BLaER1 treated with 17β-estradiol and CSF1 and Interleukin-3, amounts not matched to agents 10 nM and 100 nM (cell line): ENCODE measurements around the gene NOS1.
A peak's percentile ranks its signal among the peaks of the same experiment; 100 is the strongest.

Experiments
- H3K27ac ChIP-seq, 11 experiments: shearing (Covaris generic); formaldehyde crosslinking; 2 replicates each; pipeline ENCODE4 v1.8.1; 2022
- H3K27me3 ChIP-seq, 11 experiments: shearing (Covaris generic); formaldehyde crosslinking; 2 replicates each; pipeline ENCODE4 v1.8.1; 2022
- H3K36me3 ChIP-seq, 11 experiments: shearing (Covaris generic); formaldehyde crosslinking; 2 replicates each; pipeline ENCODE4 v1.8.1; 2022
- H3K4me1 ChIP-seq, 10 experiments: shearing (Covaris generic); formaldehyde crosslinking; 2 replicates each; pipeline ENCODE4 v1.8.1; 2022
- H3K4me2 ChIP-seq, 11 experiments: shearing (Covaris generic); formaldehyde crosslinking; 2 replicates each; pipeline ENCODE4 v1.8.1; 2022
- H3K4me3 ChIP-seq, 10 experiments: shearing (Covaris generic); formaldehyde crosslinking; 2 replicates each; pipeline ENCODE4 v1.8.1; 2022
- H3K9ac ChIP-seq, 11 experiments: shearing (Covaris generic); formaldehyde crosslinking; 2 replicates each; pipeline ENCODE4 v1.8.1; 2022
- H3K9me3 ChIP-seq, 11 experiments: shearing (Covaris generic); formaldehyde crosslinking; replicated peaks in 1 of 11; 2 replicates each; pipeline ENCODE4 v1.8.1; 2022
- H4K20me1 ChIP-seq, 11 experiments: shearing (Covaris generic); formaldehyde crosslinking; 2 replicates each; pipeline ENCODE4 v1.8.1; 2022
- Cebpa-rat ChIP-seq, 11 experiments: shearing (Covaris generic); IDR thresholded peaks; 2 replicates each; pipeline ENCODE4 v1.8.1; 2022

Gene NOS1

DNA sequence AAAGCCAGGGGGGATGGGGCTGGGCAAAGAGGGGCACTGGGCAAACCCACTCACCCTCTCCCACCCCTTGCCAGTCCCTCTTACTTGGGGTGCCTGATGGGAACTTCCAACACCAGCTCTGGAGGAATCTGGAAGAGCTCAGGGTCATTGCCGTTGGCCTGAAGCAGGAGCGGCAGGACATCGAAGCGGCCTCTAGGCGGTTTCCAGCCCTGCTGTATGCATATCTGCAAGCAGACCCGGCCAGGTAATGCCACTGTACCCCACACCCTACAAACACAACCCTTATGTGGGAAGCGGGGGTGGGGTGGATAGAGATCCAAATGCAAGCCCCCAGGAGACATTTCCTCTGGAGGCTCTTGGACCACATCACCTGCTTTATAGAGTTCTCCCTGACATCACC lies 83.6 kb downstream of the NOS1 start:
- peaks cover 0 to 18% (median 7%) of the 10 kb centered on the region in 10 experiments; a peak in 12 of 20 replicates for H3K4me1 ChIP-seq

GRCh38 chr12:117273091-117273490 lies 88.3 kb downstream of the NOS1 start:
- Histone ChIP-seq H3K4me3 (no peak overlapping the region), H4K20me1 (no peaks in the 10 kb centered on the region), H3K4me1 (peaks cover 0 to 52% (median 0%) of the 10 kb centered on the region in 10 experiments; a peak in 6 of 20 replicates), H3K9me3 (no peaks in the 10 kb centered on the region), H3K27me3 (no peaks in the 10 kb centered on the region), H3K36me3 (no peaks in the 10 kb centered on the region), H3K4me2 (peak overlapping the region in 3 of 11 experiments; percentile 29 to 73 (median 64); a peak in 5 of 22 replicates), H3K27ac (no peak overlapping the region; a peak in 1 of 22 replicates), H3K9ac (no peak overlapping the region)
- TF ChIP-seq Cebpa-rat (IDR thresholded peaks at IDR 0.05) = no peak

More for the DNA sequence above, 83.6 kb downstream of the NOS1 start:
- H3K27ac ChIP-seq = no peak overlapping the region
- no peak overlapping the region for H3K9ac ChIP-seq
- TF ChIP-seq Cebpa-rat (IDR thresholded peaks at IDR 0.05) = no peak
- H3K4me2 ChIP-seq = no peak overlapping the region
- H3K9me3 ChIP-seq = no peaks in the 10 kb centered on the region
- H4K20me1 ChIP-seq = no peaks in the 10 kb centered on the region
- no peaks in the 10 kb centered on the region for H3K36me3 ChIP-seq
- H3K27me3 ChIP-seq = no peaks in the 10 kb centered on the region
- H3K4me3 ChIP-seq = no peak overlapping the region

GRCh38 chr12:117272690-117273089 lies 88.7 kb downstream of the NOS1 start:
- Histone ChIP-seq H3K9me3 (no peaks in the 10 kb centered on the region), H3K27me3 (no peaks in the 10 kb centered on the region), H3K4me2 (peak overlapping the region in 3 of 11 experiments; percentile 29 to 73 (median 64); a peak in 5 of 22 replicates), H3K4me1 (peaks cover 0 to 52% (median 0%) of the 10 kb centered on the region in 10 experiments; a peak in 6 of 20 replicates), H3K36me3 (no peaks in the 10 kb centered on the region), H3K9ac (no peak overlapping the region), H3K4me3 (no peak overlapping the region), H3K27ac (peak overlapping the region in 2 of 11 experiments; percentile 29 to 36; a peak in 3 of 22 replicates), H4K20me1 (no peaks in the 10 kb centered on the region)
- TF ChIP-seq Cebpa-rat (IDR thresholded peaks at IDR 0.05) = no peak

DNA sequence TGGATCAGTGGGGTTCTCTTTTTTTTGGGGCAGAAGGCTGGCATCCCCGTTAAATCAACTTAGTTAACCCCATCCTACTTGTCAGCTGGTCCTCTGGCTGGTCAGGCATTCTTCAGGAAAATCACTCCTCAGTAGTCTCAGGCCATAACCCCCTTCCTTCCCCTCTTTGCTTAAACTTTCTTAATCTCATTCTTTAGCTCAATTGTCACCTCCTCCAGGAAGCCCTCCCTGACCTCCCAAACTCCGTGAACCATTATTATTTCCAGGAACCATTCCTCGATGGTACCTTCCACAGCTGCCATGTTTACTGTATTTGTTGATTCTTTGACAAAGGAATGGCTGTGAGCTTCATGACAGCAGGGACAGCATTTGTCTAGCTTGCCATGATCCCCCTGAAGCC lies 98.7 kb downstream of the NOS1 start:
- H3K4me2 ChIP-seq = no peak overlapping the region
- H3K4me3 ChIP-seq = no peak overlapping the region
- TF ChIP-seq Cebpa-rat (IDR thresholded peaks at IDR 0.05) = no peak
- no peaks in the 10 kb centered on the region for H3K36me3 ChIP-seq
- no peak overlapping the region for H3K9ac ChIP-seq
- H4K20me1 ChIP-seq = no peaks in the 10 kb centered on the region
- no peaks in the 10 kb centered on the region for H3K4me1 ChIP-seq
- H3K27ac ChIP-seq = no peak overlapping the region
- no peaks in the 10 kb centered on the region for H3K9me3 ChIP-seq
- no peaks in the 10 kb centered on the region for H3K27me3 ChIP-seq

- no peaks in the 10 kb centered on the region for H3K9me3 ChIP-seq
- H3K27ac ChIP-seq = no peak overlapping the region
- H3K36me3 ChIP-seq = no peaks in the 10 kb centered on the region
- no peaks in the 10 kb centered on the region for H3K4me1 ChIP-seq
- H3K27me3 ChIP-seq = no peaks in the 10 kb centered on the region
- no peak overlapping the region for H3K9ac ChIP-seq
- H3K4me2 ChIP-seq = no peak overlapping the region
- no peak overlapping the region for H3K4me3 ChIP-seq
- no peak for TF ChIP-seq Cebpa-rat (IDR thresholded peaks at IDR 0.05)
- no peaks in the 10 kb centered on the region for H4K20me1 ChIP-seq
Observed at GRCh38 chr12:117261247-117261646, 100.2 kb downstream of the NOS1 start.

DNA sequence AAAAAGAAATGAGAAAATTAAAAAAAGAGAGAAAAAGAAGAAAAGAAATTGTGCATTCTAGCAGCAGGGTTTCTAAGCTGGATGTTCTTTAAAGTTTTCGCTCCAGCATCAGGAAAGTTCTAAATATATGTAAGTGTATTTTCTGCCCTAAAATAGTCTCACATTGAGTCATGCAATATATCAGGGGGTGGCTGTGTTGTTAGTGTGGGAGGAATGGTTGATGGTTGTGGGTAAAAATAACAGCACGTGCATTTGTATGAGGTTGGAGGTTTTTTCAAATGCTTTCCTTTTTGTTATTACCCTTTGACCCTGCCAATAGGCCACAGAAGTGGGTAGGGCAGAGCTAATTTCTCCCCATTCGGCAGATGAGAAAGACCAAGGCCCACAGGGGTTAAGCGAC lies 106.0 kb downstream of the NOS1 start:
- H3K27ac ChIP-seq = no peak overlapping the region
- H3K4me1 ChIP-seq = no peaks in the 10 kb centered on the region
- H3K27me3 ChIP-seq = no peaks in the 10 kb centered on the region
- H3K9me3 ChIP-seq = peaks cover 0 to 9% (median 4%) of the 10 kb centered on the region in 11 experiments; a peak in 9 of 22 replicates
- H3K9ac ChIP-seq = no peak overlapping the region
- no peak overlapping the region for H3K4me3 ChIP-seq
- H3K4me2 ChIP-seq = no peak overlapping the region
- H3K36me3 ChIP-seq = no peaks in the 10 kb centered on the region
- no peak for TF ChIP-seq Cebpa-rat (IDR thresholded peaks at IDR 0.05)
- no peaks in the 10 kb centered on the region for H4K20me1 ChIP-seq

DNA sequence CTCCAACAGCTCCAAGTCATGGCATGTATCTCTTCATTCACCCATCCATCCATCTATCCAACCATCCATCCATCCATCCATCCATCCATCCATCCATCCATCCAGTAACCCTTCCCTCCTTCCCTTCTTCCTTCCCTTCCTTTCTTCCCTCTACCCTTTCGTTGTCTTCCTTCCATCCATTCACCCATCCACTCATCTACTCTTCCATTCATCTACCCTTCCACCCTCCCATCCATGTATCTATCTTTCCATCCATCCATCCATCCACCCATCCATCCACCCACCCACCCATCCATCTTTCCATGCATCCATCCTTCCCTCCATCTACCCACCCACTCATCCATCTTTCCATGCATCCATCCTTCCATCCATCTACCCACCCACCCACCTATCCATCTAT lies 117.9 kb downstream of the NOS1 start:
- Histone ChIP-seq H3K4me2 (no peak overlapping the region), H3K27ac (no peak overlapping the region), H3K27me3 (no peaks in the 10 kb centered on the region), H4K20me1 (no peaks in the 10 kb centered on the region), H3K4me3 (no peak overlapping the region), H3K9me3 (peaks cover 12 to 24% (median 15%) of the 10 kb centered on the region in 11 experiments; a peak in 19 of 22 replicates), H3K9ac (no peak overlapping the region), H3K4me1 (peaks cover 0 to 10% (median 6%) of the 10 kb centered on the region in 10 experiments; a peak in 13 of 20 replicates), H3K36me3 (no peaks in the 10 kb centered on the region)
- TF ChIP-seq Cebpa-rat (IDR thresholded peaks at IDR 0.05) = no peak

GRCh38 chr12:117241697-117242096 lies 119.7 kb downstream of the NOS1 start:
- H3K4me3 ChIP-seq = no peak overlapping the region
- H3K4me1 ChIP-seq = peaks cover 0 to 10% (median 6%) of the 10 kb centered on the region in 10 experiments; a peak in 13 of 20 replicates
- no peaks in the 10 kb centered on the region for H3K36me3 ChIP-seq
- H3K4me2 ChIP-seq = no peak overlapping the region
- H3K27ac ChIP-seq = no peak overlapping the region
- H4K20me1 ChIP-seq = no peaks in the 10 kb centered on the region
- peaks cover 0 to 11% (median 2%) of the 10 kb centered on the region in 11 experiments; a peak in 10 of 22 replicates for H3K9me3 ChIP-seq
- H3K9ac ChIP-seq = no peak overlapping the region
- H3K27me3 ChIP-seq = no peaks in the 10 kb centered on the region
- no peak for TF ChIP-seq Cebpa-rat (IDR thresholded peaks at IDR 0.05)

DNA sequence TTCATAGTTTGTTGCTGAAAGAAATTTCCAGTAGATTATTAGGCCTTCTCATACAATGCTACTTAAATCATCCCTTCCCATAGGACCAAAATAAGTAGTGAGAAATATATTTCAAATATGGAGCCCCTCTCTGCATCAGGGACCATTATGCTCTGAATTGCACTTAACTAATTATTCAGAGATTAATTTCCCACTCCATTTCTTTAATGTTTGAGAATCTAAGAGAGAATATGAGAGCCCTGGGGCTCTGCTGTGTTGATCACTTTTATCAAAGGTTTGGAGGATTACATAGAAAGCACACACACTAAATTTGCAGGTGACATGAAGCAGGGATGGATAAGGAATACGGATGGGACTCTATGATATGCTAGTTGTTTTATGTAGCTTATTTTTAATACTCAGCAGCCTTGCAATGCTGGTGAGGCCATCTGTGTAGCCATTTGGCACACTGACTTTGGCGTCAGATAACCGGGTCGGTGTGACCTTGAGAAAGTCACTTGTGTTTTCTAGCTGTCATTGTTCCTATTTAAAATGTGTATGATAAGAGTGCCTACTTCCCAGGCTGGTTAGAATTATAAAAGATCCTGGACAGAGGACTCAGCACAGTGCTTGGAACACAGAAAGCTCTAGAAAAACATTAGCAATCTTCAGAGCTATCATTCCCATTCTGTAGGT lies 121.2 kb downstream of the NOS1 start:
- Histone ChIP-seq H3K4me2 (no peak overlapping the region), H3K36me3 (no peaks in the 10 kb centered on the region), H3K9me3 (peaks cover 0 to 7% (median 0%) of the 10 kb centered on the region in 11 experiments; a peak in 3 of 22 replicates), H4K20me1 (no peaks in the 10 kb centered on the region), H3K4me3 (no peak overlapping the region), H3K27ac (no peak overlapping the region), H3K4me1 (peaks cover 0 to 9% (median 6%) of the 10 kb centered on the region in 10 experiments; a peak in 13 of 20 replicates), H3K27me3 (no peaks in the 10 kb centered on the region), H3K9ac (no peak overlapping the region)
- no peak for TF ChIP-seq Cebpa-rat (IDR thresholded peaks at IDR 0.05)
